Pulmonary artery endothelial cell (primary cell): ENCODE data around the gene KDM8. TPM values are rescaled to one million over a fixed set of nuclear protein-coding genes. Genes with fewer than 3 reads are reported as not detected.
A peak's percentile ranks its signal among the peaks of the same experiment; 100 is the strongest.
"Not testable (repeated sequence)": the region's sequence is repeated elsewhere in the genome, so short reads cannot be mapped to it uniquely, and the experiment has no call there.

Experiments used
- DNase-seq: peaks from one replicate; pipeline ENCODE4 v3.0.0-alpha.2; 2011; ENCODE audit warnings: low read depth, low spot score
- total RNA-seq: library from RNA; depleted of rRNA; stranded (reverse); fragments of >200 nt; gene quantifications from 2 replicates; pipeline ENCODE4 v1.2.3, GENCODE V29; 2014

KDM8 gene
- total RNA-seq, 1 donor from 2014 or later: 2.0 TPM

DNA sequence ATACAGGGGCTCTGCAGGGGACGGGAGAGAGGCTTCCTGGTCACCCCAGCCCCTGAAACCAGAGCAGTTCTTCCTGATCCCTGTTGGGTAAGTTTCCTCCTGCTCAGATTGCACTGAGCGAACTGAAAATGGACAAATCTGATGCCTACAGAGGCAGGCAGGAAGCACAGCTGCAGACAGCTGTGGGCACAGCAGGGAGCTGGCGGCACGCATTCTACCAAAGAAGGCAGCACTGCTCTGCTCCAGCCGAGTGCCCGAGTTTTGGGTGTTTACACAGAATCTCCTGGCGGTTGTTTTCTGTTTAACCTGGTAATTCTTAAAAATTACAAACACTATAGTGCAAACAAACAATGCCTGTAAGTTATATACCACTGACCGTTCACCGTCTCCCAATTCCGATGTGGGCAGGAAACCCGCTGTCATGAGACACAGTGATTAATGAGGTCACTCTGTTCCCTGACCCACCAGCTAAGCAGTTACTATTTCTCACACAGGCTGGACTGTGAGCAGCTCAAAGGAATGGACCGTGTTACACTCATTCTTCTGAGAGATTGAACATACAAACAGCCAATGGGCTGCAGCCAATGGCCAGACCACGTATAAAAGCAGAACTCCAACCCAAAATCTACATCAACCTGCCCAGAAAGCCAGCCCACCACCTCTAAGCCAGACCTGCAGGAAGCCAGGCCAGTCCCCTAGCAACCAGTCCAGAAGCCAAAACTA, 39.7 kb downstream of the KDM8 start:
- DNase-seq: peak; percentile 90

DNA sequence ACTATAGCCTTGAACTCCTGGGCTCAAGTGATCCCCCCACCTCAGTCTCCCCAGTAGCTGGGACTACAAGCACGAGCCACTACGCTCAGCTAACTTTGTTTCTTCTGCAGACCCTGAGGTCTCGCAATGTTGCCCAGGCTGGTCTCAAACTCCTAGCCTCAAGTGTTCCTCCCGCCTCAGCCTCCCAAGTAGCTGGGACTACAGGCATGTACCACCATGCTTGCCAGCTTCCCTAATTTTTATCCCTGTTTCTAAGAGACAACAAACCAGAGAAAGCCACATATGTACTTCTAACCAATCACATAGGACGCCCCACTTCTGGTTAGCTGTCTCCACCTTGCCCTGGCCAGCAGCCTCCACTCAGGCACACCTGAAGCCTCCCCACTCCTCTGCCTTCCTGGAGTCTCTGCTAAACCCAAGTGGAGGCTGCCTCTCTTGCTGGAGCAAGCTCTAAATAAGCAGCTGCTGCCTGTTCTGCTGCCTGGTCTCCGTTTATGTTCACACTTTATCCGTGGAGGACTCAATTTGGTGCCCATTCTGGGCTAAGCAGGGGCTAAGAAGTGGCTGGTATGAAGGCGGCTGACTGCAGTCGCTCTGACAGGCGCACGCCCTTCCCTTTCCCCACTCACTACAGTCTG, 40.5 kb downstream of the KDM8 start:
- no peak for DNase-seq

DNA sequence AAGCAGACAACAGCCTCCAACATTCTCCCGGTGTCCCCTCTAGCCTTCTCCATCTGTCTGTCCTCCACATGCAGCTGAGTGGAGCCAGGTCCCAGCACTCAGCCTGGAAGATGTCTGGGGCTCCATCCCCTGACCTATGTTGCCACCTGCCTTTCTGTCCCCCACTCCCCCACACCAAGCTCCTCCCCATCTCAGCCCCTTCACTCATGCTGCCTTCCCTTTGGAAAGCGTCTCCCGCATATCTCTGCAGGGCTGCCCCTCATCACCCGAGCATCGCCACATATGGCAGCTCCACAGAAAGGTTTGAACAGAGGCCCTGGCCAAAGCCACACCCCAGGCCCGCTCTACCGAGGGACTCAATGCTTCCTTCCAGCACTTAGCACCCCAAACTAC, 41.0 kb downstream of the KDM8 start:
- no peak for DNase-seq

DNA sequence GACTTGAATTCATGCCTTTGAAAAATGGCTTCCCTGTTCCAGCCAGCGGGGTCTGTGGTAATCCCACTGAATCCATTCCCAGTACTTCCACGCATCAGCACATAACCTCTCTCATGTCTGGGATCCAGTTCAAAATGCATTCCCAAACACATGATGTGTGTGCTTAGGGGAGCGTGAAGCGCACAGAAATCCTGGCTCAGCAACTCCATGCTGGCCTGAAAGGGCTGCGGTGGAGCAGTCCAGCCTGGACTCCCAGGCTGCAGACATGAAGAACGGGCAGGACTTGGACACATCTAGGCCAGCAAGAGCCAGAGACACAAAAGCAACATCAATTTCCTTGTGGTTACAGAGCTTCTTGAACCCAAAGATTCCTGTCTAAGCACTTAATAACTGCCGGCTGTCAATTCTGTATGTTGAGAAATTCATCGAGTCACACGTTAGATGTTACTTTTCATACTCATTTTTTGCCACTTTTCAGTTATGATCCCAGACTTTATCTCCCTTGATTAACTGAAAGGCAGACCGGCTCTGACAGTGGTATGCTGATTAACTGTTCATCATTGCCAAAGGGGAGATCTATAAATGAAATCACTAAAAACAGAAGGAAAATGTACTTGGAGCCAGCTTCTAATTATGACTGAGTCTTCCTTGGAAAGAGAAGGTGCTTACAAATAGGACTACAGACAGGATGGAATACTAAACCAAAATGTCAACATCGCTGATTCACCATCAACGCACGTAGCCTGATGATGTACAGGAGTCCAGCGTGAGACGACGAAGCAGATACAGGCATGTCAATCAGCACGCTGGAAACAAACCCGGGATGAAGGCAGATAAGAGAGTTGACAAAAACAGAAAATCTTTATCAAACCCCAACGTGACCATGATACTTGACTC, 42.2 kb downstream of the KDM8 start:
- DNase-seq: no peak

DNA sequence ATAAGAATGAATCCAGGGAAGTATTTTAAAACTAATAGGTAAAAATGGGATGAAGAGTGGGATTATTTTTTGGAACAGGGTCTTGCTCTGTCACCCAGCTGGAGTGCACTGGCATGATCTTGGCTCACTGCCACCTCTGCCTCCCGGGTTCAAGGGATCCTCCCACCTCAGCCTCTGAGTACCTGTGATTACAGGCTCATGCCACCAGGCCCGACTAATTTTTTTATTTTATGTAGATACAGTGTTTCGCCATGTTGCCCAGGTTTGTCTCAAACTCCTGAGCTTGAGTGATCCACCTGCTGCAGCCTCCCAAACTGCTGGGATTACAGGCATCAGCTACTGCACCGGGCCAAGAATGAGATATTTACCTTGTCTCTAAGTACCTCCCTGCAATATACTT, 43.1 kb downstream of the KDM8 start:
- no peak for DNase-seq

DNA sequence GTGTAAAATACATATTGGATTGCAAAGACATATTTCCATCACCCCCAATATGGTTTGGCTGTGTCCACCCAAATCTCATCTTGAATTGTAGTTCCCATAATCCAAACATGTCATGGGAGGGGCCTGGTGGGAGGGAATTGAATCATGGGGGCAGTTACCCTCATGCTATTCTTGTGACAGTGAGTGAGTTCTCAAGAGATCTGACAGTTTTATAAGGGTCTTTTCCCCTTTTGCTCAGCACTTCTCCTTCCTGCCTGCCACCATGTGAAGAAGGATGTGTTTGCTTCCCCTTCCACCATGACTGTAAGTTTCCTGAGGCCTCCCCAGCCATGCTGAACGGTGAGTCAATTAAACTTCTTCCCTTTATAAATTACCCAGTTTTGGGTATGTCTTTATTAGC, 43.8 kb downstream of the KDM8 start:
- not testable (repeated sequence) for DNase-seq

DNA sequence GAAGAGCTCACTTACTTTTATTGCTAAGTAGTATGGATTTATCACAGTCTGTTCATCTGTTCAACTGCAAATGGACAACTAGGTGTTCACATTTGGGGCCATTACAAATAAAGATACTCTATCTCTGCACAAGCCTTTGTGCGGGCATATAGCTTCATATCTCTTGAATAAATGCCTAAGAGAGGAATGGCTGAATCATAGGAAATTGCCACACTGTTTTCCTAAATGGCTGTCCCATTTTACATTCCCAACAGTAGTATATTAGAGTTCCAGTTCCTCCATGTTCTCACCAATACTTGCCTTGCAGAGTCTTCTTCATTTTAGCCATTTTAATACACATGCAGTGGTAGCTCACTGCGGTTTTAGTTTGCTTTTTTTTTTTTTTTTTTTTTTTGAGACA, 44.7 kb downstream of the KDM8 start:
- DNase-seq: no peak

DNA sequence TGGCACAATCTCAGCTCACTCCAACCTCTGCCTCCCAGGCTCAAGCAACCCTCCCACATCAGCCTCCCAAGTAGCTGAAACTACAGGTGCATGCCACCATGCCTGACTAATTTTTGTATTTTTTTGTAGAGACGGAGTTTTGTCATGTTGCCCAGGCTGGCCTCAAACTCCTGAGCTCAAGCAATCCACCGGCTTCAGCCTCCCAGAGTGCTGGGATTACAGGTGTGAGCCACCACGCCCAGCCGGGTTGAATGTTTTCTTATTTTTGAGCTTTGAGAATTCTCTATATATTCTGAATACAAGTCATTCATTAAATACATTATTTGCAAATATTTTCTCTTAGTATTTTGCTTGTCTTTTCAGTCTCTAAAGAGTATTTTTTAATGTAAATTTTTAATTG, 45.6 kb downstream of the KDM8 start:
- DNase-seq: not testable (repeated sequence)

DNA sequence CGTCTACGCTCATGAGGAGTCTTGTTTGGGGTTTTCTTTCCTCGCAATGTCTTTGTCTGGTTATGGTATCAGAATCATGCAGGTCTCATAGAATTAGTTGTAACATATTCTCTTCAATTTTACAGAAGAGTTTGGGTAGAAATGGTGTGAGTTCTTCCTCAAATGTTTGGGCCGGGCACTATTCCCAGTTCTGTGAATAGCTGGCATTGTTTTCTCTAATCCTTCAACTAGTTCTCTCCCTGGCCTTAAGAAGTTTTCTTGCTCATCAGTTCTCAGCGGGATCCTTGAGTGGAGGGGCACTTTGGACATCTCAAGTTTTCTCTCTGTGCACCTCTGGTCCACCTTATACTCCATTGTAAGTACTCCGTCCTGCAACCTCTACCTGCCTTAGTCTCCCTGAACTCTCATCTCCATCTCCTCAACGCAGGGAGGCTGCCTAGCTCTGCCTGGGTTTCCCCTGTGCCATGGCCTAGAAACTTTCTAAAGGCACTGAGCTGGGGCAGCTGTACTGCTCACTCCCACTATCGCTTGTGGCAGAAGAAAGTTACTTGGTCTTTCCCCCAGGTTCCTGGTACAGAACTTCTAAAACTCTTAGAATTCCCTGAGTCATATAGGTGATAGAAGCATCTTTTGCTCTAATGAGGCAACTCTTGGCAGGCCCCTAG, 48.3 kb downstream of the KDM8 start:
- no peak for DNase-seq

DNA sequence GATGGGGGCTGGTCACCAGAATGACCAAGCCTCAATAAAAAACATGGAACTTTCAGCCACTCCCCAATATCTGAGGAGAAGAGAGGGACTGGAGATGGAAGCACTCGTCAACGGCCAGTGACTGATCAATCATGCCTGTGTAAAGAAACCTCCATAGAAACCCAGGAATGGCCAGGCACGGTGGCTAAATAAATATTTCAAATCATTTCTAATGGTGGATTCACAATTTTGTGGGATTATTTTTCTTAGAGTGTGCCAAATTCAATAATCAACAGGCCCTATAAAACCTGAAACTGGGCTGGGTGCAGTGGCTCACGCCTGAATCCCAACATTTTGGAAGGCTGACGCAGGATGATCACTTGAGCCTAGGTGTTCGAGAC, 48.9 kb downstream of the KDM8 start:
- no peak for DNase-seq

DNA sequence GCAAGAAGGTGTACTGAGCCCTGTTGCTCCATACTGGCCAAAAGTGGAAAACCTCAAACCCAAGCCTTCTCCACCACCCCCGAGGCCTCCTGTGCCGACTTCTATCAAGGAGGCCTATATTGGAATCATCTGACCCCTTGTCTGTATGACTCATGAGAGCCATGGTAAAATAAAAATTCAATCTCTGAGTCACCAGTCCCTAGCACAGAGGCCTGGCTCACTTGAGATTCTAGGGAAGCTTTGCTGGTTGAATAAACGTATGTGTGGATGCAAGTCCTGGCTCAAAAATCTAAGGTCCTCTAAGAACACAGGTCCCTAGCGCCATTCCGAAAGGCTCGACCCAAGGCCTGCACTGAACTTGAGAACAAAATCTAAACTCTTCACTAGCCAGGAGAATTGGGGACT, 50.2 kb downstream of the KDM8 start:
- no peak for DNase-seq

DNA sequence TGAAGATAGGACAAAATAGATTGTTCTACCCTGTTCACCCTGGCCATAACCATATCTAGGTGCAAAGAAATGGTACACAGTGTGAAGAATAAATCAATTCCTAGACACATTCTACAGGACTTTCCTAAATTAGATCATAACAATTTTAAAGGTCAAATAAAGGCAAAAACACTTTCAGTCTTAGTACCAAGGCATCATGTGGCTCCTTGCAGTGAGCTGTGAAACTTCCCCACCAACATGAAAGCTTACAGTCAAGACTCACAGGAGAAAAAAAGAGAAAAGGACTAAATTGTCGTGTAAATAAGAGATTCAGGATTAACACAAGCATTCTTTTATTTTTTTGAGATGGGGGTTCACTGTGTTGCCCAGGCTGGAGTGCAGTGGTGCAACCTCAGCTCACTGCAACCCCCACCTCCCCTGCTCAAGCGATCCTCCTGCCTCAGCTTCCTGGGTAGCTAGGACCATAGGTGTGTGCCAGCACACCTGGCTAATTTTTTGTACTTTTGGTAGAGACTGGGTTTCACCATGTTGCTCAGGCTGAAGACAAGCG, 51.0 kb downstream of the KDM8 start:
- DNase-seq: no peak

DNA sequence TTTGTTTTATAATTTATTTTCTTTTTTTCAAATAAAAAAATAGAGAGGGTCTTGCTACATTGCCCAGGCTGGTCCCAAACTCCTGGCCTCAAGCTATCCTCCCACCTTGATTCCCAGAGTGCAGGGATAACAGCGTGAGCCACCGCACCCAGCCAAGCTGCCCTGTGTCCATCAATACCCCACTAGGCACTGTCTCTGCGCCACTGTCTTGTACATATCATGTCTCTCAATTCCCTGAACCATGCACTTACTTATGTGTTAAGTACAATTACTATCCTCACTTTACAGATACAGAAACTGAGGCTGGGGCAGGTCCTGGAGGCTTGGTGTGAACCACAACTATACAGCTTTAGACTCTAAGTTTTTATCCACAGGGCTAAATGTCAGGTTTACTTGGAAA, 53.5 kb downstream of the KDM8 start:
- no peak for DNase-seq

DNA sequence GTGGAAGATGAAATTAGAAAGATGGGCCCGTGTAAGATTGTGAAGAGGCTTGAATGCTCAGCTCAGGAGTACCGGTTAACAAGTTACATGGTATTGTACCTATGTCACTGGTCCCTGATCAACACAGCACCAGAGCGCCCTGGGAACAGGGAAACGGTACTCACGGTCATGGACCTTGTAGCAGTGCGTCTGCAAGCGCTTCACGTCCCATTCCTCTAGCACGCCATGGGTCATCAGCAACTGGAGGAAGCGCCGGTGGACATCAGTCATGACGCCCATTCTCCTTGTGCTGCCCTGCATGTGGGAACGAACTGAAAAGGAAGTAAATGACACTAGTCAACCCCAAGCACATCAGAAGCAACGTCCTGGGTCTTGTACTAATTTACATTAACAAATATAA, 53.9 kb downstream of the KDM8 start:
- no peak for DNase-seq

DNA sequence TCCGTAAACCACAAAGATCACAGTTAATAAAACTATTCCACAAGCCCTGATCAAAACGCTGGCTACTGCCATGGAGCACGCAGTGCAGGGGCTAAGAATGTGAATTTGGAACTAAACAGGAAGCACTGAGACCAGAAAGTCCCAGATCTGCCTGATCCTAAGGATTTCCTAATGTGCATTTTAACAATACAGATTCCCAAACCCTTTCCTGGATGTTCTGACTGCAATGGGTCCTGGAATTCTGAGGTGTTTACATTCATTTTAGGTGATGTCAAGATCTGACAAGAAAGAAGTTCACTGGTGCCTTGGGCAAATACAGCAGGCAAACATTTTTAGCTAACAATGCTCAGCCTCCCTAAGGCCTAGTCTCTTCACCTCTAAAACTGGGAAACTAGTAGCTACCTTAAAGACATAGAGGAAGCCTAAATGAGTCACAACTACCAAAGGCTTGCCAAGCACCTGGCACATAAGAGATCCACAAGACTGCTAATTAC, 55.0 kb downstream of the KDM8 start:
- DNase-seq: no peak

DNA sequence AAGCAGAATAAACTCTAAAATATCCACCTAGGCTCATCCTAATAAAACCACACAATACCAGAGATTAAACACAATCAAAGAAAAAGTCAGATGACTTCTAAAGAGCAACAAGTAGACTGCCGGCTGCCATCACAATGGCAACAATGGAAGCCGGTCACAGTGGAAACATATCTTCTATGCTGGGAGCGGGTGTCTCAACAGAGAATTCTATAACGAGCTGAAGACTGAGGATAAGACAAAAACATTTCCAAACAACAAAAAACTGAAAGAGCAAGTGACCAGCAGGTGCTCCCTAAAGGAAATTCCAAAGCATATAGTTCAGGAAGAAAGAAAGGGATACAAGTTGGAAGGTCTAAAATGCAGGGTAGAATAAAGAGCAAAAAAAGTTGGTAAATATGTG, 56.4 kb downstream of the KDM8 start:
- no peak for DNase-seq

DNA sequence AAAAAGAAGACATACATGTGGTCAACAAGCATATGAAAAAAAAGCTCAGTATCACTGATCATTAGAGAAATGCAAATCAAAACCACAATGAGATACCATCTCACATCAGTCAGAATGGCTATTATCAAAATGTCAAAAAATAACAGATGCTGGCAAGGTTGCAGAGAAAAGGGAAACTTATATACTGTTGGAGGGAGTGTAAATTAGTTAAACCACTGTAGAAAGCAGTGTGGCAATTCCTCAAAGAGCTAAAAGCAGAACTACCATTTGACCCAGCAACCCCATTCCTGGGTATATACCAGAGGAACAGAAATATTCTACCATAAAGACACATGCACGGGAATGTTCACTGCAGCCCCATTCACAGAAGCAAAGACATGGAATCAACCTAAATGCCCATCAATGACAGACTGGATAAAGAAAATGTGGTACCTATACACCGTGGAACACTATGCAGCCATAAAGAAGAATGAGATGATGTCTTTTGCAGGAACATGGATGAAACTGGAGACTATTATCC, 59.6 kb downstream of the KDM8 start:
- not testable (repeated sequence) for DNase-seq

DNA sequence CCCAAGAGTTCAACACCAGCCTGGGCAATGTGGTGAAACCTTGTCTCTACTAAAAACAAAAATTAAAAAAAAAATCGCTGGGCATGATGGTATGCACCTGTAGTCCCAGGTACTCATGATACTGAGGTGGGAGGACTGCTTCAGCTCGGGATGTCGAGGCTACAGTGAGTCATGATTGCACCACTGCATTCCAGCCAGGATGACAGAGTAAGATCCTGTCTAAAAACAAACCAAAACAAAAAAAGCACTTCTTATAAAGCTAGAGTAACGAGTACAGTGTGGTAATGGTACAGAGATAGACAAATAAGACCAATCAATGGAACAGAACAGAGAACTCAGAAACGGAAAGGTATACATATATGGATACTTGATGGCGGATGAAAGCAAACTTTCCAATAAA, 60.8 kb downstream of the KDM8 start:
- no peak for DNase-seq

DNA sequence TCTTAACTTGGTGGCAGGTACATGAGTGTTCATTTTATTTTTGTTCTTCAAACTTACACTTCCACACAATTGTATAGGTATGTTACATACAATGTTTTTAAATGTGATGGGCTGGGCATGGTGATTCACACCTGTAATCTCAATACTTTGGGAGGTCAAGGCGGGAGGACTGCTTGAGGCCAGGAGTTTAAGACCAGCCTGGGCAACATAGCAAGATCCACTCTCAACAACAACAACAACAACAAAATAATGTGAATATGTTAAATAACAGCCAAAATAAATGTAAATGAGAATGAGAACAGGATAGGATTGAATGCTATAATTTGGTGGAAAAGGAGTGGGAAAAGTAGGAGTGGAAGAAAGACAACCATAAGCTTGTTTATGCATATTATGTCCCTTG, 62.7 kb downstream of the KDM8 start:
- no peak for DNase-seq

DNA sequence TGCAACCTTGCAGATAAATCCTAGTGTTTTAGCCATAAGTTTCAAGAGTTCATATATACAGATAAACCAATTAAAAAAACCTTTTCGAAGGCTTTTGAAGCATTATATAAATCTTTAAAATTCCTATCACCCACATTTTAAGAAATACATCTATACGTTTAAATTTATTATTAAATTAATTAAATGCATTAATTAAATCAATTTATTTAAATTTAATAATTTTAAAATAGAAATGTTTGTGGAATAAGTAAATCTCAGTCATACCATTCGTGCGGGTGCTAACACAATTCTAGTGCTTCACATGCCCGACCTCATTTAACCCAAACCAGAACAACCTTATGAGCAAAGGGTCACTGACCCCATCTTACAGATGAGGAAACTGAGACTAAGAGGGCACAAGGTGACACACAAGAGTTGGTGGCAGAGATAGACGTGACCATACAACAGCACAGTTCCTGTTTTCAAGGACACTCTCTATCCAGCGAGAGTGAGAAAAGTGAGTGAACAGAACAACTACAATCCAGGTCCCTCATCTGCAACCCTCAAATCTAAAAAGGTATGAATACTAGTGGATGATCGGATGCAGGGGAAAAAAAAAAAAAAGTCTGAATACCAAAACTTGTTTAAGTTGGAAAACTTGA, 63.8 kb downstream of the KDM8 start:
- no peak for DNase-seq
